Testis (tissue), 2 donors: ENCODE data around the gene PSMC3.

Source experiments
- CTCF ChIP-seq, 3 experiments: fragments of 450-650 bp in 2 of 3; fragments of 200-600 bp in 1 of 3; sonication (generic) in 1 of 3; IDR thresholded peaks; one replicate each; pipeline ENCODE4 v1.5.1; 2016 to 2019; ENCODE audit warnings: antibody characterized with exemption in 3 of 3, mild to moderate bottlenecking in 2 of 3, moderate library complexity in 1 of 3
- POLR2A ChIP-seq: fragments of 450-650 bp; IDR thresholded peaks from one replicate; pipeline ENCODE4 v1.6.1; 2017; ENCODE audit warnings: antibody characterized with exemption, mild to moderate bottlenecking, moderate library complexity

GRCh38 chr11:47389577-47390421 lies 36.4 kb downstream of the PSMC3 start:
- TF ChIP-seq CTCF (IDR thresholded peaks at IDR 0.05) (no peak), POLR2A (no peak)
